ENCODE results near the gene FBLN1.
"Not testable (repeated sequence)": the region's sequence is repeated elsewhere in the genome, so short reads cannot be mapped to it uniquely, and the experiment has no call there.

Gene FBLN1

GRCh38 chr22:45477366-45478107 is 25.1 kb upstream of the FBLN1 start:
- DNase-seq (ENCODE audit: low spot score): no peak

- DNase-seq (ENCODE audit: low spot score): no peak
Measured at GRCh38 chr22:45478108-45478771, 24.4 kb upstream of the FBLN1 start.

GRCh38 chr22:45480717-45481116 is 22.0 kb upstream of the FBLN1 start:
- DNase-seq (ENCODE audit: low spot score): no peak

- no peak for DNase-seq (ENCODE audit: low spot score)
Measured at GRCh38 chr22:45481661-45482060, 21.0 kb upstream of the FBLN1 start.

- DNase-seq (ENCODE audit: low spot score): no peak
Measured at GRCh38 chr22:45482169-45482568, 20.5 kb upstream of the FBLN1 start.

GRCh38 chr22:45483319-45483718 is 19.4 kb upstream of the FBLN1 start:
- DNase-seq (ENCODE audit: low spot score): no peak

GRCh38 chr22:45483918-45484499 is 18.7 kb upstream of the FBLN1 start:
- no peak for DNase-seq (ENCODE audit: low spot score)

- no peak for DNase-seq (ENCODE audit: low spot score)
Measured at GRCh38 chr22:45484742-45485141, 17.9 kb upstream of the FBLN1 start.

- DNase-seq (ENCODE audit: low spot score): no peak
Measured at GRCh38 chr22:45485261-45485660, 17.4 kb upstream of the FBLN1 start.

- no peak for DNase-seq (ENCODE audit: low spot score)
Measured at GRCh38 chr22:45488764-45489370, 13.8 kb upstream of the FBLN1 start.

GRCh38 chr22:45490836-45491235 is 11.8 kb upstream of the FBLN1 start:
- DNase-seq (ENCODE audit: low spot score): no peak

GRCh38 chr22:45491841-45492240 is 10.8 kb upstream of the FBLN1 start:
- DNase-seq (ENCODE audit: low spot score): no peak

- DNase-seq (ENCODE audit: low spot score): no peak
Measured at GRCh38 chr22:45493286-45493771, 9.4 kb upstream of the FBLN1 start.

GRCh38 chr22:45494306-45494705 is 8.4 kb upstream of the FBLN1 start:
- DNase-seq (ENCODE audit: low spot score): not testable (repeated sequence)

GRCh38 chr22:45495616-45496015 is 7.1 kb upstream of the FBLN1 start:
- not testable (repeated sequence) for DNase-seq (ENCODE audit: low spot score)

- no peak for DNase-seq (ENCODE audit: low spot score)
Measured at GRCh38 chr22:45496451-45496941, 6.2 kb upstream of the FBLN1 start.

GRCh38 chr22:45497351-45498145 is 5.1 kb upstream of the FBLN1 start:
- no peak for DNase-seq (ENCODE audit: low spot score)

GRCh38 chr22:45499746-45500145 is 2.9 kb upstream of the FBLN1 start:
- DNase-seq (ENCODE audit: low spot score): no peak

GRCh38 chr22:45503050-45503815 is 550 bp downstream of the FBLN1 start:
- DNase-seq (ENCODE audit: low spot score): no peak

GRCh38 chr22:45503816-45504372 is 1.2 kb downstream of the FBLN1 start:
- no peak for DNase-seq (ENCODE audit: low spot score)

All from pons (tissue), 1 donor.